ENCODE measurements around the gene TLK2.
A peak's percentile ranks its signal among the peaks of the same experiment; 100 is the strongest.
"Not testable (repeated sequence)": the region's sequence is repeated elsewhere in the genome, so short reads cannot be mapped to it uniquely, and the experiment has no call there.

TLK2 gene

GRCh38 chr17:62478424-62478879 is at the start of gene TLK2:
Gene TLK2, plus strand, starts transcription at chr17:62478825. Its CDS starts 2,301 bp downstream, at chr17:62481126.
- peak; percentile 90 for DNase-seq

- not testable (repeated sequence) for DNase-seq
Measured at GRCh38 chr17:62435251-62435650, 43.4 kb upstream of the TLK2 start.

GRCh38 chr17:62441181-62441580 is 37.4 kb upstream of the TLK2 start:
- DNase-seq: not testable (repeated sequence)

- no peak for DNase-seq
Measured at GRCh38 chr17:62444063-62444462, 34.6 kb upstream of the TLK2 start.

GRCh38 chr17:62445791-62446190 is 32.8 kb upstream of the TLK2 start:
- not testable (repeated sequence) for DNase-seq

GRCh38 chr17:62452195-62452594 is 26.4 kb upstream of the TLK2 start:
- DNase-seq: not testable (repeated sequence)

GRCh38 chr17:62453041-62453440 is 25.6 kb upstream of the TLK2 start:
- DNase-seq: not testable (repeated sequence)

- DNase-seq: not testable (repeated sequence)
Measured at GRCh38 chr17:62453656-62454055, 25.0 kb upstream of the TLK2 start.

GRCh38 chr17:62454111-62454510 is 24.5 kb upstream of the TLK2 start:
- DNase-seq: not testable (repeated sequence)

GRCh38 chr17:62456016-62456415 is 22.6 kb upstream of the TLK2 start:
- no peak for DNase-seq

- DNase-seq: not testable (repeated sequence)
Measured at GRCh38 chr17:62458483-62458882, 20.1 kb upstream of the TLK2 start.

GRCh38 chr17:62464422-62464821 is 14.2 kb upstream of the TLK2 start:
- DNase-seq: not testable (repeated sequence)

- DNase-seq: not testable (repeated sequence)
Measured at GRCh38 chr17:62465271-62465670, 13.4 kb upstream of the TLK2 start.

GRCh38 chr17:62470666-62471379 is 7.8 kb upstream of the TLK2 start:
- DNase-seq: peak; percentile 77

- DNase-seq: peak; percentile 68
Measured at GRCh38 chr17:62471380-62471880, 7.2 kb upstream of the TLK2 start.

GRCh38 chr17:62473030-62473982 is 5.3 kb upstream of the TLK2 start:
- DNase-seq: peak; percentile 18

- DNase-seq: not testable (repeated sequence)
Measured at GRCh38 chr17:62477111-62477510, 1.5 kb upstream of the TLK2 start.

- peak; percentile 59 for DNase-seq
Measured at GRCh38 chr17:62477718-62478408, 762 bp upstream of the TLK2 start.

- peak; percentile 73 for DNase-seq
Measured at GRCh38 chr17:62478880-62479638, 434 bp downstream of the TLK2 start.

- peak; percentile 63 for DNase-seq
Measured at GRCh38 chr17:62479639-62480258, 1.1 kb downstream of the TLK2 start.

GRCh38 chr17:62482553-62482952 is 3.9 kb downstream of the TLK2 start:
- not testable (repeated sequence) for DNase-seq

Data from eye (tissue), 1 donor.